Measurements from ENCODE around the gene ACADM. TPM values are rescaled to one million over a fixed set of nuclear protein-coding genes. Genes with fewer than 3 reads are reported as not detected.
A peak's percentile ranks its signal among the peaks of the same experiment; 100 is the strongest.

The ACADM gene
- total RNA-seq, 1 experiment from 2014 or later: 36.5 TPM

DNA sequence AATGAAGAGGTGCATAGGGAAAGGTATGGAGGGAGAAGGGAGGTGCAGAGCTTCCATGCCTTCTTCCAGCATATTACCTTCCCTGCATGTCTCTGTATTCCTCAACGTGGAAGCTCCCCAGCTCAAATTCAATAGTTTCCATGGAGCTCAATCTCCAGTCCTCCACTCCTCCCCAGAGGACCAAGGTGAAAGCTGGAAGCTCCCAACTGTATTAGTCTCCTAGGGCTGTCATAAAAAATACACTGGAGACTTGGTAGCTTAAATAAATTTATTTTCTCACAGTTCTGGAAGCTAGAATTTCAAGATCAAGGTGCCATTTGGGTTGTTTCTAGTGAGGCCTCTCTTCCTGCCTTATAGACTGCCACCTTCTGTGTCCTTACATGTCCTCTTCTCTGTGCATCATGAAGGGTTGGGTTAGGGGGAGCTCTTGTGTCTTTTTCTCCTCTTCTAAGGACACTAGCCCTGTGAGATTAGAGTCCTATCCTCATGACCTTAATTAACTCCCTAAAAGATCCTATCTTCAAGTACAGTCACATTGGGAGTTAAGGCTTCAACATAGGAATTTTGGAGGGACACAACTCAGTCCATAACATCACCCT lies 39.6 kb downstream of the ACADM start:
- H3K9me3 ChIP-seq (ENCODE audit: insufficient read depth, low read depth): no peaks in the 10 kb centered on the region
- no TSS peak for BruUV-seq (replicated peaks)
- no peaks in the 10 kb centered on the region for H3K79me2 ChIP-seq (ENCODE audit: low read depth)
- no peaks in the 10 kb centered on the region for H3K27me3 ChIP-seq (ENCODE audit: insufficient read depth, low read depth)
- ChIA-PET CTCF (no interaction called here), POLR2A (ENCODE audit: unreplicated experiment) (interaction anchor here (0.7 kb wide), 1 partner anchor 25 kb away, joined by 5 read pairs; no protein-coding TSS in a partner anchor)
- no peak for TF ChIP-seq EZH2 (IDR thresholded peaks at IDR 0.05; ENCODE audit: low read depth)
- TF ChIP-seq, protein P1, sequence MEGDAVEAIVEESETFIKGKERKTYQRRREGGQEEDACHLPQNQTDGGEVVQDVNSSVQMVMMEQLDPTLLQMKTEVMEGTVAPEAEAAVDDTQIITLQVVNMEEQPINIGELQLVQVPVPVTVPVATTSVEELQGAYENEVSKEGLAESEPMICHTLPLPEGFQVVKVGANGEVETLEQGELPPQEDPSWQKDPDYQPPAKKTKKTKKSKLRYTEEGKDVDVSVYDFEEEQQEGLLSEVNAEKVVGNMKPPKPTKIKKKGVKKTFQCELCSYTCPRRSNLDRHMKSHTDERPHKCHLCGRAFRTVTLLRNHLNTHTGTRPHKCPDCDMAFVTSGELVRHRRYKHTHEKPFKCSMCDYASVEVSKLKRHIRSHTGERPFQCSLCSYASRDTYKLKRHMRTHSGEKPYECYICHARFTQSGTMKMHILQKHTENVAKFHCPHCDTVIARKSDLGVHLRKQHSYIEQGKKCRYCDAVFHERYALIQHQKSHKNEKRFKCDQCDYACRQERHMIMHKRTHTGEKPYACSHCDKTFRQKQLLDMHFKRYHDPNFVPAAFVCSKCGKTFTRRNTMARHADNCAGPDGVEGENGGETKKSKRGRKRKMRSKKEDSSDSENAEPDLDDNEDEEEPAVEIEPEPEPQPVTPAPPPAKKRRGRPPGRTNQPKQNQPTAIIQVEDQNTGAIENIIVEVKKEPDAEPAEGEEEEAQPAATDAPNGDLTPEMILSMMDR (conservative IDR thresholded peaks at IDR 0.05): no peak
- H4K20me1 ChIP-seq (ENCODE audit: insufficient read depth): no peaks in the 10 kb centered on the region
- H3K4me3 ChIP-seq: no peak overlapping the region
- peaks cover 11% of the 10 kb centered on the region; the same call in 1 of the 2 replicates for H3K36me3 ChIP-seq (ENCODE audit: low read depth)
- H3K27ac ChIP-seq: peak overlapping the region; percentile 21; the same call in 1 of the 2 replicates
- peaks cover 13% of the 10 kb centered on the region; the same call in 1 of the 2 replicates for H3F3A ChIP-seq (ENCODE audit: insufficient read depth, low read depth)
- DNase-seq: peak in 1 of 2 experiments; percentile 30
- H3K9me2 ChIP-seq (ENCODE audit: insufficient read depth): no peaks in the 10 kb centered on the region
- peaks cover 19% of the 10 kb centered on the region for H3K4me1 ChIP-seq (replicated peaks; ENCODE audit: insufficient read depth)
- intact Hi-C loops (cut with micrococcal nuclease; ENCODE audit: unreplicated experiment): no loop called here
- no peak overlapping the region for H3K4me2 ChIP-seq
- no peak overlapping the region for H2AFZ ChIP-seq

DNA sequence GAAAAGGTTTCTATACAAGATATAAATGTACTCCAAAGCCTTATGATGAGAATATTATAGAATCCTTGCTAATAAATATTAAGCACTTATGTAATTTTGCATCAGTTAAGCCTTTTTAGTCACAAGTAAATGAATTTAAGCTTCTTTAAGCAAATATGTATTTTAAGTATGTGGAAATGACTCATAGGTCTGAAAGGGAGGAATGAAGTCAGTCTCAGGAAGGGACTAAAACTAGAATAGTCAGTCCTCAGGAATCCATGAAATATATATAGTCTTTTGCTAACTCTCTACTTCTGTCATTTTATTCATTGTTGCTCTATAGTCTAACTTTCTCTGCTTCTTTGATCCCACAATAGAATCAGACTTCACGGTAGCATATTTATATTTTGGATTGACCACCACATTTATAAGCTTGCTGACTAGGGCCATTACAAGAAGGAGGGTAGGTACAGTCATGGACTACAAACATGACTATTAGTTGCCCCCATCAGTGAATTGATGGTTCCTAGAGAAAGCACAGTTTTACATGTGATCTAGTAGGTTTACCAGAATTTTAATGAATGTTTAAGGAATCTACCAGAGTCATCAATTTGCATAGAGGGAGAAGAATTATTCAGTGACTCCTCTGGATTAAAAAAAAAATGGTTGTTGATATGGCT lies 41.3 kb downstream of the ACADM start:
- no TSS peak for BruUV-seq (replicated peaks)
- peak in 1 of 2 experiments; percentile 84 for DNase-seq
- Histone ChIP-seq H3K36me3 (ENCODE audit: low read depth) (peaks cover 11% of the 10 kb centered on the region; the same call in 1 of the 2 replicates), H3K4me3 (no peak overlapping the region), H2AFZ (no peak overlapping the region), H3F3A (ENCODE audit: insufficient read depth, low read depth) (peaks cover 13% of the 10 kb centered on the region; the same call in 1 of the 2 replicates), H3K4me2 (peak overlapping the region; percentile 58), H3K4me1 (replicated peaks; ENCODE audit: insufficient read depth) (peaks cover 19% of the 10 kb centered on the region), H3K79me2 (ENCODE audit: low read depth) (no peaks in the 10 kb centered on the region), H3K9me2 (ENCODE audit: insufficient read depth) (no peaks in the 10 kb centered on the region), H4K20me1 (ENCODE audit: insufficient read depth) (no peaks in the 10 kb centered on the region), H3K9me3 (ENCODE audit: insufficient read depth, low read depth) (no peaks in the 10 kb centered on the region), H3K27me3 (ENCODE audit: insufficient read depth, low read depth) (no peaks in the 10 kb centered on the region), H3K27ac (peak overlapping the region; percentile 74)
- POLR2A ChIA-PET (ENCODE audit: unreplicated experiment): interaction anchor here (0.6 to 0.9 kb wide), 3 partner anchors 10 to 25 kb away, joined by 3 to 8 read pairs (median 4); partner anchors contain the start of gene RABGGTB
- CTCF ChIA-PET: interaction anchor here (0.6 kb wide), 1 partner anchor 25 kb away, joined by 6 read pairs; no protein-coding TSS in a partner anchor
- intact Hi-C loops (cut with micrococcal nuclease; ENCODE audit: unreplicated experiment): no loop called here
- no peak for TF ChIP-seq EZH2 (IDR thresholded peaks at IDR 0.05; ENCODE audit: low read depth)
- TF ChIP-seq, protein P1 (conservative IDR thresholded peaks at IDR 0.05): no peak

DNA sequence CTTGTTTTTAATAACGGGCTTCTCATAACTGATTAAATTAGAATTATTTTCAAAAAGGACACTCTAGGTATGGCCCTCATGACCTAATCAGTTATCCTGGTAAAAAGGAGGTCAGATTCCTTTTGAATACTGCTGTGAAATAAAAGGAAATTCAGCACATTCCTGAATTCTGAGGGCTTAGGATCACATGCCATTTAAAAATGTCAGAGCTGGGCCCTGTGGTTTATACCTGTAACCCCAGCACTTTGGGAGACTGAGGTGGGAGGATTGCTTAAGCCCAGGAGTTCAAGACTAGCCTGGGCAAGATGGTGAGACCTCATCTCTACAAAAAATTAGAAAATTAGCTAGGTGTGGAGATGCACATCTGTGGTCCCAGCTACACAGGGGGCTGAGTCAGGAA lies 43.5 kb downstream of the ACADM start:
- H4K20me1 ChIP-seq (ENCODE audit: insufficient read depth): no peaks in the 10 kb centered on the region
- H3K4me1 ChIP-seq (replicated peaks; ENCODE audit: insufficient read depth): peaks cover 19% of the 10 kb centered on the region
- no peaks in the 10 kb centered on the region for H3K79me2 ChIP-seq (ENCODE audit: low read depth)
- TF ChIP-seq, protein P1 (conservative IDR thresholded peaks at IDR 0.05): no peak
- no peak for TF ChIP-seq EZH2 (IDR thresholded peaks at IDR 0.05; ENCODE audit: low read depth)
- CTCF ChIA-PET: no interaction called here
- peak in 1 of 2 experiments; percentile 30 for DNase-seq
- no peak overlapping the region for H3K4me3 ChIP-seq
- H3K9me2 ChIP-seq (ENCODE audit: insufficient read depth): no peaks in the 10 kb centered on the region
- H2AFZ ChIP-seq: no peak overlapping the region
- POLR2A ChIA-PET (ENCODE audit: unreplicated experiment): interaction anchor here (0.7 kb wide), 1 partner anchor 21 kb away, joined by 4 read pairs; no protein-coding TSS in a partner anchor
- H3F3A ChIP-seq (ENCODE audit: insufficient read depth, low read depth): peaks cover 13% of the 10 kb centered on the region; the same call in 1 of the 2 replicates
- H3K27ac ChIP-seq: no peak overlapping the region
- H3K4me2 ChIP-seq: no peak overlapping the region
- H3K27me3 ChIP-seq (ENCODE audit: insufficient read depth, low read depth): no peaks in the 10 kb centered on the region
- H3K9me3 ChIP-seq (ENCODE audit: insufficient read depth, low read depth): no peaks in the 10 kb centered on the region
- BruUV-seq (replicated peaks): no TSS peak
- H3K36me3 ChIP-seq (ENCODE audit: low read depth): peaks cover 1% of the 10 kb centered on the region; the same call in 1 of the 2 replicates
- intact Hi-C loops (cut with micrococcal nuclease; ENCODE audit: unreplicated experiment): no loop called here
